OCI-LY1 (cell line): ENCODE data around the gene CHI3L1.

Experiments used
- H2AFZ ChIP-seq: fragments of 200-600 bp; sonication (generic), shearing (Covaris generic); 2 replicates; pipeline ENCODE4 v1.6.0; 2014; ENCODE audit warnings: antibody characterized with exemption, mild to moderate bottlenecking, low read length
- H3F3A ChIP-seq: fragments of 200-600 bp; sonication (generic), shearing (Covaris generic); 2 replicates; pipeline ENCODE4 v1.6.0; 2014; ENCODE audit warnings: mild to moderate bottlenecking, antibody characterized with exemption, low read length, moderate library complexity; ENCODE audit not compliant: insufficient read depth
- H3K27ac ChIP-seq: fragments of 200-600 bp; sonication (generic); 2 replicates; pipeline ENCODE4 v1.5.1; 2014; ENCODE audit warnings: low read length, mixed run types, mild to moderate bottlenecking, low read depth; ENCODE audit not compliant: poor library complexity, severe bottlenecking
- H3K27me3 ChIP-seq: fragments of 200-600 bp; sonication (generic); 2 replicates; pipeline ENCODE4 v1.6.0; 2014; ENCODE audit warnings: antibody characterized with exemption, mild to moderate bottlenecking, low read length, moderate library complexity; ENCODE audit not compliant: insufficient read depth
- H3K36me3 ChIP-seq: fragments of 200-600 bp; sonication (generic); 2 replicates; pipeline ENCODE4 v1.6.1; 2014; ENCODE audit warnings: mild to moderate bottlenecking, antibody characterized with exemption, low read length, moderate library complexity, mixed read lengths; ENCODE audit not compliant: insufficient read depth
- H3K4me1 ChIP-seq: fragments of 200-600 bp; sonication (generic); 2 replicates; pipeline ENCODE4 v1.5.1; 2014; ENCODE audit warnings: mild to moderate bottlenecking, low read length, moderate library complexity; ENCODE audit not compliant: insufficient read depth, severe bottlenecking
- H3K4me2 ChIP-seq: fragments of 200-600 bp; sonication (generic), shearing (Covaris generic); 2 replicates; pipeline ENCODE4 v1.6.1; 2014; ENCODE audit warnings: low read length
- H3K4me3 ChIP-seq: fragments of 200-600 bp; sonication (generic); 2 replicates; pipeline ENCODE4 v1.5.1; 2014; ENCODE audit warnings: low read length, low read depth, mild to moderate bottlenecking, mixed read lengths; ENCODE audit not compliant: poor library complexity, severe bottlenecking
- H3K79me2 ChIP-seq: fragments of 200-600 bp; shearing (Covaris generic); 2 replicates; pipeline ENCODE4 v1.6.1; 2016; ENCODE audit warnings: mixed run types, low read length, mixed read lengths; ENCODE audit not compliant: insufficient read depth
- H3K9ac ChIP-seq: fragments of 200-600 bp; sonication (generic), shearing (Covaris generic); 2 replicates; pipeline ENCODE4 v1.6.1; 2014; ENCODE audit warnings: mild to moderate bottlenecking, low read length, mixed read lengths
- H3K9me2 ChIP-seq: fragments of 200-600 bp; sonication (generic), shearing (Covaris generic); 2 replicates; pipeline ENCODE4 v1.6.1; 2014; ENCODE audit warnings: low read depth, mild to moderate bottlenecking, low read length, mixed read lengths
- H3K9me3 ChIP-seq: fragments of 200-600 bp; shearing (Covaris generic); 2 replicates; pipeline ENCODE4 v1.6.1; 2014; ENCODE audit warnings: low read length, mixed read lengths
- H4K20me1 ChIP-seq: fragments of 200-600 bp; sonication (generic), shearing (Covaris generic); 2 replicates; pipeline ENCODE4 v1.6.0; 2016; ENCODE audit warnings: mild to moderate bottlenecking, low read length; ENCODE audit not compliant: insufficient read depth
- EZH2 ChIP-seq: fragments of 200-600 bp; sonication (generic), shearing (Covaris generic); IDR thresholded peaks from 2 replicates; pipeline ENCODE4 v1.8.0; 2017; ENCODE audit warnings: borderline replicate concordance, mixed run types, mild to moderate bottlenecking, antibody characterized with exemption, low read length, moderate library complexity, mixed read lengths
- TF ChIP-seq, protein P1 (sequence below): fragments of 200-600 bp; sonication (generic), shearing (Covaris generic); IDR thresholded peaks from 2 replicates; pipeline ENCODE4 v1.5.1; 2017; ENCODE audit warnings: mild to moderate bottlenecking, antibody characterized with exemption, low read length, moderate library complexity, mixed read lengths

CHI3L1 gene

DNA sequence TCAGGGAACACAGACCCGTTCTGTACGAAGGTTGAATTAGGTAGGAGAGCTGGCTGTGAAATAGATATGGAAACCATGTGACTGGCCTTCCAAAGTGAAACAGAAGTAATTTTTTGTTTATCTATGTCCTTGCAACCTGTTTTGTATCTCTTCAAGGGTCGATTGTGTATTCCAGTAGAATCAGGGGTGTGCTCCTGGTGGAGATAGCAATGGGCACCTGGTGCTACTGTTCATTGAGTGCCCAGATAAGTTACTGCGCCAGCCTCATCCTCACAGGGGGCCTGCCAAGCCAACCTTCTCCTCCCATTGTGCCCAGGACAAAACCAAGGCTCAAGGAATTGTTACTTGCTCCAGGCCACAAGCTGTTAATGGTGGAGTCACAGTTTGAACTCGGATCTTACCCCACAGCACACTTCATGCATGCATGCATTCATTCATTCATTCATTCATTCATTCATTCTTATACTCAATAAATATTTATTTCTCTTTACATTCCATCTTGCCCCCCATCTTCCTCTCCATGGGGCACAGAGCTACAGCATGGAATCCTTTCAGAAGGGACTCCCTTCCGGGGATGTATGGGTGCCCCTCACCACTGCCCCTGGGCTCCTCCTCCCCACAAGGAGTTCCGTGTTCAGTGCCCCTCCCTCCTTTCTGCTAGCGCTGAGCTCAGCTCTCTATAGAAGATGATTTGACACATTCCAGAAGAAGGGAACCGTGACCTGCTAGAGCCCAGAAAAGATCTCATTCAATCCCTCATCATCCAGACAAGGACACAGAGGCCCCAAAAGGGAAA, 34.9 kb downstream of the CHI3L1 start:
- H3K27me3 ChIP-seq = peaks cover 4% of the 10 kb centered on the region; the same call in 1 of the 2 replicates
- H3K9ac ChIP-seq = no peak overlapping the region
- H2AFZ ChIP-seq = no peak overlapping the region
- no peaks in the 10 kb centered on the region for H3K79me2 ChIP-seq
- H3K4me1 ChIP-seq = no peaks in the 10 kb centered on the region
- no peaks in the 10 kb centered on the region for H3K9me3 ChIP-seq
- no peaks in the 10 kb centered on the region for H3K36me3 ChIP-seq
- no peaks in the 10 kb centered on the region for H3F3A ChIP-seq
- no peak overlapping the region for H3K4me3 ChIP-seq
- H3K4me2 ChIP-seq = no peak overlapping the region
- no peaks in the 10 kb centered on the region for H4K20me1 ChIP-seq
- no peaks in the 10 kb centered on the region for H3K9me2 ChIP-seq
- TF ChIP-seq EZH2 = no peak
- H3K27ac ChIP-seq = no peak overlapping the region

DNA sequence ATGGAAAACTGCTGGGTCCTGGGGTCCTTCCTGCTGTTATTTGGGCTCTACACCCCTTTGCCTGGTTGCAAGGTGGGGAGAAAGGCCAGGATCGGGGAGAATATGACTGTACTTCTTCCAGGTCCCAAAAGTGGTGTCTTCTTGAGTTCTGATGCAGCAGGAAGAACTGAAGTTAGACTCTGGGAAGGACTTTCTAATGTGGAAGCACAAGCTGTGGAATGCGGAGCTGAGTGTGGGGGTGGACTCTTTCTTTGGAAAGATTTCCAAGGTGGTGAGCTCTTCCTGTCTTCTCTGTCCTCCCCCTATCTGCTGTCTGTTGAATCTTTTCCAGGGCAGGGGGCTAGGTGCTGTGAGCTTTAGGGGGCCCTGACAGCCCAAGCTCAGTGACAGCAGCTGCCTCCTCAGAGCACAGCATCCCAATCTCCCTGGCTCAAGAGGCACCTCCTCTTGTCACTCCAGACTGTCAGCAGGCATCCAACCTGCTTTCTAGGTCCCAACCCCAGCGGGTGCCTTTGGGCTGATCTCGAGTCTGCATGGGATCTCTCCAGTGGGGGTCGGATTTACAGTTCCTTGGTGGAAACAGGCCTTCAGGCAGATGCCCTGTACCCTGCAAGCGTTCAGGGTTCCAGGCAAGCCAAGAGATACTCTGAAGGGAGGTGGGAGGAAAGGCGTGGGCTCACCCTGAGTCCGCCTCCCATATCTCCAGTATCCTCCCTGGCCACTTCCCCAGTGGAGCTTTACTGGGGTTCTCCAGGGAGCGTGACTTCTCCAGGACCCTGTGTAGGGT, 35.8 kb downstream of the CHI3L1 start:
- H3K9me2 ChIP-seq = no peaks in the 10 kb centered on the region
- TF ChIP-seq EZH2 = no peak
- TF ChIP-seq, protein P1, sequence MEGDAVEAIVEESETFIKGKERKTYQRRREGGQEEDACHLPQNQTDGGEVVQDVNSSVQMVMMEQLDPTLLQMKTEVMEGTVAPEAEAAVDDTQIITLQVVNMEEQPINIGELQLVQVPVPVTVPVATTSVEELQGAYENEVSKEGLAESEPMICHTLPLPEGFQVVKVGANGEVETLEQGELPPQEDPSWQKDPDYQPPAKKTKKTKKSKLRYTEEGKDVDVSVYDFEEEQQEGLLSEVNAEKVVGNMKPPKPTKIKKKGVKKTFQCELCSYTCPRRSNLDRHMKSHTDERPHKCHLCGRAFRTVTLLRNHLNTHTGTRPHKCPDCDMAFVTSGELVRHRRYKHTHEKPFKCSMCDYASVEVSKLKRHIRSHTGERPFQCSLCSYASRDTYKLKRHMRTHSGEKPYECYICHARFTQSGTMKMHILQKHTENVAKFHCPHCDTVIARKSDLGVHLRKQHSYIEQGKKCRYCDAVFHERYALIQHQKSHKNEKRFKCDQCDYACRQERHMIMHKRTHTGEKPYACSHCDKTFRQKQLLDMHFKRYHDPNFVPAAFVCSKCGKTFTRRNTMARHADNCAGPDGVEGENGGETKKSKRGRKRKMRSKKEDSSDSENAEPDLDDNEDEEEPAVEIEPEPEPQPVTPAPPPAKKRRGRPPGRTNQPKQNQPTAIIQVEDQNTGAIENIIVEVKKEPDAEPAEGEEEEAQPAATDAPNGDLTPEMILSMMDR = no peak
- H3K4me1 ChIP-seq = no peaks in the 10 kb centered on the region
- no peaks in the 10 kb centered on the region for H4K20me1 ChIP-seq
- H3K27ac ChIP-seq = no peak overlapping the region
- no peak overlapping the region for H3K4me3 ChIP-seq
- no peak overlapping the region for H3K9ac ChIP-seq
- no peak overlapping the region for H3K4me2 ChIP-seq
- H3K27me3 ChIP-seq = peaks cover 4% of the 10 kb centered on the region; the same call in 1 of the 2 replicates
- no peaks in the 10 kb centered on the region for H3K9me3 ChIP-seq
- H3K36me3 ChIP-seq = no peaks in the 10 kb centered on the region
- no peak overlapping the region for H2AFZ ChIP-seq
- H3F3A ChIP-seq = no peaks in the 10 kb centered on the region
- no peaks in the 10 kb centered on the region for H3K79me2 ChIP-seq

DNA sequence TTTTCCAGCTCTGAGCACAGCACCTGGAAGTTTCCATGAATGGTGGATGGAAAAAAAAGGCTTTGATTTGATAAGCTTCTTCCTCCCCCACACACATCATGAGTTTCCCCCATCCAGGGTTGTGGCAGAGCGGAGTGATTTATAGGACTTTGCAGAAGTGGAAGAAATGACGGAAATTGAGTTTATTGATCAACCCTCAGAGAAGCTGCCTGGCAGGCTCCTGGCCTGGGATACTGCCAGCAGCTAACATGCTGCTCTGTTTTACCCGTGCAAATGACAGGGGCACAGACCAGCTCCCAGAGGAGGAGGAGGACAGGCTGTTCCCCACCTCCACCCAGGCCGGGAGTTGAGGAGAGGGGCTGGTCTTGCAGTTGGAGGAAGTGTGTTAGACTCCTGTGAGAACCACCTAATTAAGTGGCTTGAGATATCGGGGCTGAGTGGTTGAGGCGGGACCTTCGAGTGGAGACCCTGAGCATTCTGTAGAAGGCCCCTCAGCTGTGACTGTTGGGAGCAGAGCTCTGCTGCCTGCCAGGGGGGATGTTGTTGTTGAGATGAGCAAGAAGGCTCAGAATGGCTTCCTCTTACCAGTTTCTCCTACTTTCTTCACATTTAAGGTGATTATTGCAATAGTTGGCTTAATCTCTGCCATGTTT, 37.2 kb downstream of the CHI3L1 start:
- Histone ChIP-seq H2AFZ (no peak overlapping the region), H3K4me1 (no peaks in the 10 kb centered on the region), H3K9me3 (no peaks in the 10 kb centered on the region), H3K9me2 (no peaks in the 10 kb centered on the region), H3K79me2 (no peaks in the 10 kb centered on the region), H3K4me3 (no peak overlapping the region), H3K27me3 (peaks cover 4% of the 10 kb centered on the region; the same call in 1 of the 2 replicates), H3K27ac (no peak overlapping the region), H3K4me2 (no peak overlapping the region), H4K20me1 (no peaks in the 10 kb centered on the region), H3K36me3 (no peaks in the 10 kb centered on the region), H3F3A (no peaks in the 10 kb centered on the region), H3K9ac (no peak overlapping the region)
- TF ChIP-seq, protein P1 = no peak
- no peak for TF ChIP-seq EZH2
